ENCODE results near the gene VMAC. TPM values are rescaled to one million over a fixed set of nuclear protein-coding genes. Genes with fewer than 3 reads are reported as not detected.

Gene VMAC
- 6.3 and 6.7 TPM in 2 replicates for total RNA-seq

GRCh38 chr19:5904352-5905113 is at the start of gene VMAC:
Gene VMAC (plus strand): TSS chr19:5904872. CDS start chr19:5904891, 19 bp downstream.

GRCh38 chr19:5903624-5904351 is 884 bp upstream of the VMAC start, which contains the start of gene NDUFA11:
Gene NDUFA11 (minus strand): TSS chr19:5903790. CDS start chr19:5903708, 82 bp downstream.

GRCh38 chr19:5913739-5914357 is 9.2 kb downstream of the VMAC start, which contains the start of gene CAPS:
Gene CAPS (plus strand): TSS chr19:5914254. CDS start chr19:5914407, 153 bp downstream.

Other genes with a start within 250 kb of the VMAC start
- 41.6 and 47.9 TPM in 2 replicates for gene MICOS13, start 224.4 kb upstream of the VMAC start, total RNA-seq
- gene HSD11B1L, start 223.8 kb upstream of the VMAC start, total RNA-seq: 7.8 and 11.3 TPM in 2 replicates
- gene RPL36, start 214.6 kb upstream of the VMAC start, total RNA-seq: 553 and 660 TPM in 2 replicates
- gene LONP1, start 184.7 kb upstream of the VMAC start, total RNA-seq: 128 and 131 TPM in 2 replicates
- gene CATSPERD, start 184.2 kb upstream of the VMAC start, total RNA-seq: not detected in 2 replicates
- gene PRR22, start 120.1 kb upstream of the VMAC start, total RNA-seq: 0.14 and 0.28 TPM in 2 replicates
- gene DUS3L, start 113.7 kb upstream of the VMAC start, total RNA-seq: 19.5 and 28.3 TPM in 2 replicates
- 0.14 and 0.18 TPM in 2 replicates for gene NRTN, start 99.8 kb upstream of the VMAC start, total RNA-seq
- not detected in 2 replicates for gene FUT6, start 65.2 kb upstream of the VMAC start, total RNA-seq
- gene FUT3, start 53.4 kb upstream of the VMAC start, total RNA-seq: not detected in 2 replicates
- gene FUT5, start 34.3 kb upstream of the VMAC start, total RNA-seq: not detected in 2 replicates
- gene NDUFA11, start 1.1 kb upstream of the VMAC start, total RNA-seq: 254 and 299 TPM in 2 replicates
- gene CAPS, start 9.4 kb downstream of the VMAC start, total RNA-seq: 3.7 and 6.4 TPM in 2 replicates
- gene RANBP3, start 73.3 kb downstream of the VMAC start, total RNA-seq: 30.6 and 33.7 TPM in 2 replicates
- 4.8 and 5.0 TPM in 2 replicates for gene RFX2, start 205.6 kb downstream of the VMAC start, total RNA-seq
- gene ACSBG2, start 230.8 kb downstream of the VMAC start, total RNA-seq: not detected in 2 replicates